Right ventricle myocardium inferior (tissue), 1 donor: ENCODE results near the gene TNIK. TPM values are rescaled to one million over a fixed set of nuclear protein-coding genes. Genes with fewer than 3 reads are reported as not detected.

Source experiments
- ATAC-seq: fragments of 200-7000 bp; cut with Tn5 transposase; one replicate; pipeline ENCODE4 v1.9.1; 2020; ENCODE audit warnings: mild to moderate bottlenecking, moderate library complexity
- DNase-seq: peaks from one replicate; pipeline ENCODE4 v3.0.0; 2021; ENCODE audit errors: missing footprints
- intact Hi-C: fragments of 100-400 bp; cut with DNase I; formaldehyde crosslinking; loops from one replicate; pipeline ENCODE4 v1.11.0; 2022
- total RNA-seq: library from RNA; stranded (reverse); fragmentation: NEBNext Ultra II Directional; extraction: Animal tissue kit (Norgen Biotek cat#: 25700); gene quantifications from one replicate; pipeline ENCODE4 v1.2.1, GENCODE V29; 2021
- donor health status: DM: no; HTN: yes; CAD: no; lungs with severe emphysema.

Gene TNIK
- total RNA-seq, 1 donor from 2014 or later: 29.1 TPM

GRCh38 chr3:171092467-171092911 is 367.7 kb downstream of the TNIK start:
- ATAC-seq: peak; percentile 47
- no peak for DNase-seq
- intact Hi-C loops: no loop called here

GRCh38 chr3:171090321-171090720 is 369.9 kb downstream of the TNIK start:
- no peak for DNase-seq
- ATAC-seq: no peak
- intact Hi-C loops: no loop called here

- no peak for DNase-seq
- intact Hi-C loops: no loop called here
- peak; percentile 79 for ATAC-seq
Measured at GRCh38 chr3:171088964-171089754, 371.0 kb downstream of the TNIK start.

- intact Hi-C loops: no loop called here
- DNase-seq: no peak
- peak; percentile 42 for ATAC-seq
Measured at GRCh38 chr3:171088496-171088895, 371.7 kb downstream of the TNIK start.

- DNase-seq: no peak
Measured at GRCh38 chr3:171086914-171087313, 373.3 kb downstream of the TNIK start.

GRCh38 chr3:171077261-171077660 is 382.9 kb downstream of the TNIK start:
- intact Hi-C loops: no loop called here
- no peak for ATAC-seq

More at GRCh38 chr3:171086914-171087313, 373.3 kb downstream of the TNIK start:
- ATAC-seq: no peak
- intact Hi-C loops: no loop called here

GRCh38 chr3:171072432-171072831 is 387.8 kb downstream of the TNIK start:
- ATAC-seq (no peak), DNase-seq (no peak)
- intact Hi-C loops: no loop called here

More at GRCh38 chr3:171077261-171077660, 382.9 kb downstream of the TNIK start:
- DNase-seq: no peak

- ATAC-seq: no peak
- intact Hi-C loops: no loop called here
- no peak for DNase-seq
Measured at GRCh38 chr3:171068658-171069057, 391.5 kb downstream of the TNIK start.

GRCh38 chr3:171066206-171066605 is 394.0 kb downstream of the TNIK start:
- no peak for ATAC-seq
- DNase-seq: no peak
- intact Hi-C loops: no loop called here

GRCh38 chr3:171065732-171066131 is 394.5 kb downstream of the TNIK start:
- ATAC-seq (no peak), DNase-seq (no peak)
- intact Hi-C loops: no loop called here

GRCh38 chr3:171064461-171064860 is 395.7 kb downstream of the TNIK start:
- intact Hi-C loops: no loop called here
- ATAC-seq: no peak

GRCh38 chr3:171061749-171062148 is 398.5 kb downstream of the TNIK start:
- DNase-seq (no peak), ATAC-seq (no peak)
- intact Hi-C loops: no loop called here

More at GRCh38 chr3:171064461-171064860, 395.7 kb downstream of the TNIK start:
- no peak for DNase-seq

GRCh38 chr3:171059978-171060377 is 400.2 kb downstream of the TNIK start:
- DNase-seq (no peak), ATAC-seq (no peak)
- intact Hi-C loops: no loop called here

- intact Hi-C loops: no loop called here
- DNase-seq: no peak
- no peak for ATAC-seq
Measured at GRCh38 chr3:171058873-171059603, 401.2 kb downstream of the TNIK start.

GRCh38 chr3:171058058-171058457 is 402.1 kb downstream of the TNIK start:
- intact Hi-C loops: no loop called here
- ATAC-seq (no peak), DNase-seq (no peak)

GRCh38 chr3:171057072-171057471 is 403.1 kb downstream of the TNIK start:
- intact Hi-C loops: no loop called here
- DNase-seq (no peak), ATAC-seq (no peak)

GRCh38 chr3:171056528-171056927 is 403.7 kb downstream of the TNIK start:
- DNase-seq (no peak), ATAC-seq (no peak)
- intact Hi-C loops: no loop called here

- intact Hi-C loops: no loop called here
Measured at GRCh38 chr3:171055336-171056178, 404.6 kb downstream of the TNIK start.

GRCh38 chr3:171054921-171055320 is 405.3 kb downstream of the TNIK start:
- ATAC-seq (no peak), DNase-seq (no peak)
- intact Hi-C loops: loop anchor here (5.0 kb wide), 1 partner anchor 512 kb away; no protein-coding TSS in a partner anchor

More at GRCh38 chr3:171055336-171056178, 404.6 kb downstream of the TNIK start:
- DNase-seq: no peak
- ATAC-seq: no peak
